SK-N-MC (cell line): Measurements from ENCODE around the gene HSP90B1.

Experiments used
- DNase-seq: peaks from one replicate; pipeline ENCODE4 v3.0.0-alpha.2; 2011; ENCODE audit warnings: low read depth, low spot score
- H3K27ac ChIP-seq: fragments of 200-600 bp; sonication (generic); 2 replicates; pipeline ENCODE4 v1.5.1; 2016; ENCODE audit warnings: mixed run types
- H3K36me3 ChIP-seq: fragments of 200-600 bp; sonication (generic); 2 replicates; pipeline ENCODE4 v1.6.1; 2017; ENCODE audit warnings: antibody characterized with exemption, low read length, mixed read lengths; ENCODE audit not compliant: insufficient read depth
- H3K4me3 ChIP-seq: fragments of 200-600 bp; sonication (generic); 2 replicates; pipeline ENCODE4 v1.5.1; 2016
- H3K9ac ChIP-seq: fragments of 200-600 bp; sonication (generic); 2 replicates; pipeline ENCODE4 v1.8.0; 2017; ENCODE audit warnings: mixed run types, mixed read lengths; ENCODE audit not compliant: insufficient read length
- H3K9me3 ChIP-seq: fragments of 200-600 bp; sonication (generic); 2 replicates; pipeline ENCODE4 v1.6.1; 2017; ENCODE audit warnings: low read depth, mild to moderate bottlenecking, antibody characterized with exemption, low read length, moderate library complexity, mixed read lengths
- EZH2 ChIP-seq: fragments of 200-600 bp; sonication (generic); IDR thresholded peaks from one replicate; pipeline ENCODE4 v1.6.1; 2017; ENCODE audit warnings: antibody characterized with exemption
- FOXP2 ChIP-seq: optimal IDR thresholded peaks from 2 replicates; pipeline ENCODE3; 2011; ENCODE audit warnings: mild to moderate bottlenecking, moderate library complexity; ENCODE audit not compliant: insufficient read depth; ENCODE audit errors: extremely low read length, control extremely low read depth
- POLR2AphosphoS5 ChIP-seq: IDR thresholded peaks from 2 replicates; pipeline ENCODE4 v1.6.1; 2012; ENCODE audit warnings: mild to moderate bottlenecking, low read depth, low read length, borderline replicate concordance

Gene HSP90B1

DNA sequence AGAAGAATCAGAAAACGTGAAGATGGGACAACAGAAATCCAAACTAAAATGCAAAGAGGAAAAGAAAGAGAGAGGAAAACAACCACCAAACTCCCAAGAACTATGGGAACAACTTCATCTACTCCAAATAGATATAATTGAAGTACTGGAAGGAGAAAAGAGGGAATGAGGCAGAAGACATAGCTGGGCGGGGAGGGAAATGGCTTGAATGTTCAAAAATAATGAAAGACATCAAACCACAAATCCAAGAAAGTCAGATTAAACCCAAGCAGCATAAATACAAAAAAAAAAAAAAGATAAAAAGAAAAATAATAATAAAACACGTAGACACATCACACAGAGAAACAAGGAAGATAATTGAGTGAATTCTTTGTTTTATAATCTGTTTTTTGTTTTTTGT lies 12.3 kb upstream of the HSP90B1 start:
- Histone ChIP-seq H3K4me3 (no peak overlapping the region), H3K36me3 (no peaks in the 10 kb centered on the region), H3K27ac (no peak overlapping the region), H3K9ac (no peak overlapping the region), H3K9me3 (no peaks in the 10 kb centered on the region)
- DNase-seq: no peak
- no peak for TF ChIP-seq POLR2AphosphoS5
- no peak for TF ChIP-seq EZH2
- no peak for TF ChIP-seq FOXP2

DNA sequence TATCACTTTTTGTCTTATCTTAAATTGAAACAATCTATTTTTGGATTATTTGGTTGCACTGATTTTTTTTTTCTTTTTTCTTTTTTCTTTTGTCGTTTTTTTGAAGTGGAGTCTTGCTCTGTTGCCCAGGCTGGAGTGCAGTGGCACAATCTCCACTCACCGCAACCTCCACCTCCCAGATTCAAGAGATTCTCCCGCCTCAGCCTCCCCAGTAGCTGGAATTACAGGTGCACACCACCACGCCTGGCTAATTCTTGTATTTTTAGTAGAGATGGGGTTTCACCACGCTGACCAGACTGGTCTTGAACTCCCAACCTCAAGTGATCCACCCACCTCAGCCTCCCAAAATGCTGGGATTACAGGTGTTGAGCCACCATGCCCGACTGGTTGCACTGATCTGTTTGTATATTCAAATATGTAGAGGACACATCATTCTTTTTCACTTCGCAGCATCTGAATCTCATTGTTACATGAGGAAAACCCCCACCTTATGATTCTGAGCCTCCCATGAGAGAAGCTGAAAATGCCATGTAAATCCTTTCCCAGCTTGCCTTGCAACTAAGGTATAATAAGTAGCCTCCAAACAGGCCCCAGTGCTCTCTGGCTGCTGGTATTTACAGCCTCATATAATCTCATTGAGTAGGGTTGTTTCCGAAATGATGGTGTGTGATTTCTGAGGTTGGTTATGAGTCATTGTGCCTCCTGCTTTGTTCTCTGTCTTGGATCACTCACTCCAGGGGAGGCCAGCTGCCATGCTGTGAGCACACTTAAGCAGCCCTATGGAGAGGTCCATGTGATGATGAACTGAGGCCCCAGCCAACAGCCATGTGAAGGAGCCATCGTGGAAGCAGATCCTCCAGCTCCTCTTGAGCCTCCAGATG lies 5.2 kb upstream of the HSP90B1 start:
- no peak overlapping the region for H3K9ac ChIP-seq
- no peak for TF ChIP-seq POLR2AphosphoS5
- no peak for TF ChIP-seq FOXP2
- no peak for TF ChIP-seq EZH2
- no peaks in the 10 kb centered on the region for H3K36me3 ChIP-seq
- no peak overlapping the region for H3K4me3 ChIP-seq
- no peak overlapping the region for H3K27ac ChIP-seq
- DNase-seq: no peak
- no peaks in the 10 kb centered on the region for H3K9me3 ChIP-seq

DNA sequence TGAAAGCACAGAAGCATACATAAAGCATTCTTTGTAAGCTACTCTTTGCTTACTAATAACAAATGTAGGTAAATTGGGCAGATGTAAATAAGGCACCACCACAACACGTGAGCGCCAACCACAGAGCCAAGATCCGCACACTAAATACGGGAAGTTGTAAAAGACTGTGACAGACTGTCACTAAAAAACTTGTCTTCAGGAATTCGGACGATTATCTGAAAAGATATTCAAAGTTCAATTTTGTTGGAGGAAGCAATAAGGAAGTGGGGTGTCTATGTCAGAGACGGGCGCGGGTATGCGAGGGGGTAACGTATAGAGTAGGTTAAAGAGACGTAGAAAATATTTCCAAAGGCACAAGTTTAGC lies 1.5 kb upstream of the HSP90B1 start:
- Histone ChIP-seq H3K9ac (peak overlapping the region; percentile 81), H3K4me3 (peak overlapping the region; percentile 96), H3K9me3 (no peaks in the 10 kb centered on the region), H3K27ac (peak overlapping the region; percentile 88), H3K36me3 (peaks cover 25% of the 10 kb centered on the region)
- DNase-seq: no peak
- TF ChIP-seq FOXP2 (no peak), POLR2AphosphoS5 (no peak), EZH2 (no peak)

DNA sequence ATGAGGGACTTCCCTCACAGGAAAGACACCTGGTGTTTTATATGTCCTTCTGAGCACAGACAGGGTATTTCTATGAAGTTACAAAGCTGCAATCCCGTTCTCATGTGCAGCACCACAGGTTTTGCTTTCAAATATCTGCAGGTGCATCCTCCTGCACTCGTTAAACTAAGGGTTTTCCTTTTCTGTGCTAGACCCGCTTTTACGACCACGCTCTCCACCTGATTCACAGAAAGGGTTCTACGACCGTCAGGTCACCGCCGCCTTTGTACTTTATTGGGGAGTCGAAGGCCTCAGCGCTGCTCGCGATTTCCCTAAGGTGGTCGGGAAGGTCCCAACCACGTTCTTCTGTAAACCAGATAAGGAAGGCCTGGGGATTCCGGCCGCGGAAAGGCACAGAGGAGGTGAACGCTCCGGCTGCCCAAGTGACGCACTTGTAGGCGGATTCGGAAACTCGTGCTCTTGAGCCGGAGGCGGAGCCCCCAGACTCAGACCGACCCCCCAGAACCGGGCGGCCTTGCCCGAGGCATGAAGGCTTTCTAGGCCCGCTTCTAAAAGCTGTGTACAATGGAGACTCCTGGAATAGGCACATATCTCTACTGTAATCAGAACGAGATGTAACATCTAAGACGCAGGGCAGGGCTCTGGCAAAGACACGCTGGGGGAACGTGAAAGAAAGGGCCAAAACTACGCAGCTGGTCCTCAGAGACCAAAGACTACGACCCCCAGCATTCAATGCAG lies 995 bp upstream of the HSP90B1 start:
- peak overlapping the region; percentile 81 for H3K9ac ChIP-seq
- no peaks in the 10 kb centered on the region for H3K9me3 ChIP-seq
- TF ChIP-seq POLR2AphosphoS5 (peak; percentile 81), EZH2 (no peak)
- no peak for DNase-seq
- H3K4me3 ChIP-seq: peak overlapping the region; percentile 96
- peak overlapping the region; percentile 88 for H3K27ac ChIP-seq
- H3K36me3 ChIP-seq: peaks cover 30% of the 10 kb centered on the region

DNA sequence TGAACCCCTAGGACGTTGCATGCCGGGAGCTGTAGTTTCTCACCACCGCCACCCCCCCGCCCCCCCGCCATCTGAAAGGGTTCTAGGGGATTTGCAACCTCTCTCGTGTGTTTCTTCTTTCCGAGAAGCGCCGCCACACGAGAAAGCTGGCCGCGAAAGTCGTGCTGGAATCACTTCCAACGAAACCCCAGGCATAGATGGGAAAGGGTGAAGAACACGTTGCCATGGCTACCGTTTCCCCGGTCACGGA lies 501 bp upstream of the HSP90B1 start:
- TF ChIP-seq POLR2AphosphoS5: no peak
- no peak for TF ChIP-seq FOXP2
- no peak for TF ChIP-seq EZH2
- H3K9ac ChIP-seq: peak overlapping the region; percentile 81
- H3K36me3 ChIP-seq: peaks cover 33% of the 10 kb centered on the region
- H3K27ac ChIP-seq: 0 out of 2 replicates have a peak overlapping the region, but pooled peaks have one; percentile 88
- peak; percentile 68 for DNase-seq
- H3K9me3 ChIP-seq: no peaks in the 10 kb centered on the region
- H3K4me3 ChIP-seq: peak overlapping the region; percentile 96

DNA sequence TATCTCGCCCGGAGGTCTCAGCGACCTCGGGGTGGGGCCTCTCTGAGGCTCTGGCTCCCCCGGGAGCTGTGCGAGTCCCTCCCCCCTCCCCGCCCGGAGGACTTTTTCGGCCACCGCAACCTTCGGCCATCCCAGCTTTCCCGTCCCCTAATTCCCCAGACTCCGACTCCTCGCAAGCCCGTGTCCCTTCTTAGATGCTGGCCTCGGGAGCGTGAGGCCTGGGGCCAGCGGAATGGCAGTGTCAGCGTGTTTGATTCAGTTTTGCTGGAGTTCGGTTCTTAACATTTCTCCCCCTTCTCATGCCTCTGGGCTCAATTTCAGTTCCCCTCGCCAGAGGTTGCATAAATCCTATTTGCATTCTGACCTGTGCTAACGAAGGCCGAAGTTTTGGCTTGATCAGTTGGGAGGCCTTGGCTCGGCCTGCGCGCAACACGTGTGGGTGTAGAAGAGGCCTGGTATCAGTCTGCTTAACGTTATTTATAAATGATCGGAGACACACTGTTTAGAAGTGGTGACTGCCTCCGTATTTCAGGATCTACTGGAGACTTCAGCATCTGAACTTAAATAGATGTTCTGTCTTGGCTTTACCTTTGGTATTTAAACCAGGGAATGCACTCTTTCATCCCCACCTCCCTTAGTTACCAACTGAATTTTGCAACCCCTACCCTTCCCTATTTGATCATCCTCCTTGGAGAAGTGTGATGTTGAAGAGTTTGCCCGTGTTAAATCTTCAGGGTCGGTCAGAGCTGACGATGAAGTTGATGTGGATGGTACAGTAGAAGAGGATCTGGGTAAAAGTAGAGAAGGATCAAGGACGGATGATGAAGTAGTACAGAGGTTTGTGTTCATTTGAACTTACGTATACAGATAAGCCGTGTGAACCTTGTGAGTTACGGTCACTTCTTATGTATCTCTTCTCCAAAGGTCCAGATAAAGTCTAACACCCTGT lies 851 bp downstream of the HSP90B1 start:
- H3K9ac ChIP-seq: peak overlapping the region; percentile 88
- peak overlapping the region; percentile 59; the same call in 1 of the 2 replicates for H3K27ac ChIP-seq
- DNase-seq: no peak
- TF ChIP-seq EZH2 (no peak), FOXP2 (no peak), POLR2AphosphoS5 (no peak)
- H3K4me3 ChIP-seq: peak overlapping the region; percentile 86
- no peaks in the 10 kb centered on the region for H3K9me3 ChIP-seq
- H3K36me3 ChIP-seq: peaks cover 47% of the 10 kb centered on the region

DNA sequence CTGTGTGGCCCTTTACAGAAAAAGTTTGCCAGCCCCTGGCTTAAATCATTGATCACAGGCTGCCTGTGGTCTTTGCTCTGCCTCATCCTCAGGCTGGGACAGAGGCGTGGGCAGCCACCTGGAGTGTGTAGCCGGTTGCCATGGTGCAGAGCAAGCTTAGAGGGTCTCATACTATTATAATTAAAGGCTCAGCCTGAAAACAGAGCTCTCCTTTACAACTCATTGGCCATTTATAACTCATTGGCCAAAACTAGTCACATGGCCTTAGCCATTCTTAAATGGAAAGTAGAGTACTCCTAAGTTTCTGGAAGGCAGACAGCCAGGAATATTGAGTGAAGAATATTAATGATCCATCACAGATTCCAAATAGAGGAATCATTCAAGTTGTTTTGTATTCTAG lies 3.0 kb downstream of the HSP90B1 start:
- peaks cover 69% of the 10 kb centered on the region for H3K36me3 ChIP-seq
- DNase-seq: no peak
- H3K9me3 ChIP-seq: no peaks in the 10 kb centered on the region
- peak overlapping the region; percentile 88 for H3K9ac ChIP-seq
- peak overlapping the region; percentile 86; the same call in 1 of the 2 replicates for H3K4me3 ChIP-seq
- TF ChIP-seq EZH2 (no peak), POLR2AphosphoS5 (no peak), FOXP2 (no peak)
- H3K27ac ChIP-seq: no peak overlapping the region

DNA sequence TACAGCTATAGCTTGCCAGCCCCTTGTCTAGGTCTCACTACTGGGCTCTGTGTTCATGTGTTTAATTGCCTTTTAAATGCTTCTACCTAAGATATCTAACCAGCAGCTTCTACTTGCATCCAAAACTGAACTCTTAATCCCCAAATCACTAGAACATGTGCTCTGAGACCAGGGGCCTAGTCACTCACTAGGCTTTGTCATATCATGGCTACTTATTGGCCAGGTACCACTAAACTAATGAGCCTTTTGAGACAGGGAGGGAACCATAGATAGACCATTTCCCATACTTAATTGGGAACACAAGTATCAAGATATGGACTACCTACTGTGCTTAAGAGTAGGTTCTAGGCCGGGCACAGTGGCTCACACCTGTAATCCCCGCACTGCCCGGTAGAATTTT lies 6.5 kb downstream of the HSP90B1 start:
- DNase-seq: no peak
- Histone ChIP-seq H3K4me3 (no peak overlapping the region), H3K27ac (no peak overlapping the region), H3K36me3 (peaks cover 98% of the 10 kb centered on the region), H3K9me3 (no peaks in the 10 kb centered on the region), H3K9ac (no peak overlapping the region)
- no peak for TF ChIP-seq EZH2
- TF ChIP-seq POLR2AphosphoS5: no peak
- no peak for TF ChIP-seq FOXP2
